ENCODE measurements around the gene FXYD6. TPM values are rescaled to one million over a fixed set of nuclear protein-coding genes. Genes with fewer than 3 reads are reported as not detected.

The FXYD6 gene
- total RNA-seq, 4 donors from 2014 or later: 7.0 to 27.0 (median 20.1) TPM

- 71 to 73% methylated on average over 9 of the region's 9 CpGs for WGBS, 2 donors
- no peak overlapping the region for H3K4me3 ChIP-seq (ENCODE audit: low read depth, poor library complexity, severe bottlenecking)
- intact Hi-C loops (cut with DNase I; ENCODE audit: low total_unique reads): no loop called here
- DNase-seq (ENCODE audit: low spot score in 2 of 2): no peak
- TF ChIP-seq POLR2A (IDR thresholded peaks at IDR 0.05) (no peak), CTCF (IDR thresholded peaks at IDR 0.05) (no peak)
These were observed 82.9 kb downstream of the FXYD6 start for GRCh38 chr11:117793583-117793982.

GRCh38 chr11:117792992-117793391 lies 83.5 kb downstream of the FXYD6 start:
- intact Hi-C loops (cut with DNase I; ENCODE audit: low total_unique reads): no loop called here
- WGBS, 2 donors: 77 to 89% methylated on average over 6 of the region's 6 CpGs
- DNase-seq (ENCODE audit: low spot score in 2 of 2): no peak
- H3K4me3 ChIP-seq (ENCODE audit: low read depth, poor library complexity, severe bottlenecking): no peak overlapping the region
- no peak for TF ChIP-seq CTCF (IDR thresholded peaks at IDR 0.05)
- TF ChIP-seq POLR2A (IDR thresholded peaks at IDR 0.05): no peak

GRCh38 chr11:117792241-117792640 lies 84.2 kb downstream of the FXYD6 start:
- TF ChIP-seq CTCF (IDR thresholded peaks at IDR 0.05): no peak
- no peak for TF ChIP-seq POLR2A (IDR thresholded peaks at IDR 0.05)
- no peak overlapping the region for H3K4me3 ChIP-seq (ENCODE audit: low read depth, poor library complexity, severe bottlenecking)
- WGBS, 2 donors: 82 to 83% methylated on average over 5 of the region's 5 CpGs
- no peak for DNase-seq (ENCODE audit: low spot score in 2 of 2)
- intact Hi-C loops (cut with DNase I; ENCODE audit: low total_unique reads): no loop called here

- intact Hi-C loops (cut with DNase I; ENCODE audit: low total_unique reads): no loop called here
- WGBS, 2 donors: 44 to 54% methylated on average over 3 of the region's 3 CpGs
- no peak overlapping the region for H3K4me3 ChIP-seq (ENCODE audit: low read depth, poor library complexity, severe bottlenecking)
- TF ChIP-seq POLR2A (IDR thresholded peaks at IDR 0.05) (no peak), CTCF (IDR thresholded peaks at IDR 0.05) (no peak)
- DNase-seq (ENCODE audit: low spot score in 2 of 2): no peak
These were observed 86.2 kb downstream of the FXYD6 start for GRCh38 chr11:117790279-117790678.

GRCh38 chr11:117789241-117789640 lies 87.2 kb downstream of the FXYD6 start:
- intact Hi-C loops (cut with DNase I; ENCODE audit: low total_unique reads): no loop called here
- no peak overlapping the region for H3K4me3 ChIP-seq (ENCODE audit: low read depth, poor library complexity, severe bottlenecking)
- 84 to 87% methylated on average over 4 of the region's 4 CpGs for WGBS, 2 donors
- no peak for DNase-seq (ENCODE audit: low spot score in 2 of 2)
- TF ChIP-seq POLR2A (IDR thresholded peaks at IDR 0.05) (no peak), CTCF (IDR thresholded peaks at IDR 0.05) (no peak)

Other genes with a start within 250 kb of the FXYD6 start
- gene DSCAML1, start 79.4 kb downstream of the FXYD6 start, total RNA-seq: under 1 TPM; 0.07 to 0.13 (median 0.08) TPM
- 1 to 10 TPM in 1 of 4 donors, not detected in 3; 1.2 TPM for gene FXYD2, start 51.9 kb downstream of the FXYD6 start, total RNA-seq
- gene TMPRSS13, start 52.7 kb upstream of the FXYD6 start, total RNA-seq: 100 to 1,000 TPM; 100 to 171 (median 127) TPM
- gene IL10RA, start 109.7 kb upstream of the FXYD6 start, total RNA-seq: 10 to 100 TPM in 2 of 4 donors, 1 to 10 TPM in 2; 5.7 to 14.9 (median 8.1) TPM
- gene TMPRSS4, start 200.4 kb upstream of the FXYD6 start, total RNA-seq: 1 to 10 TPM in 2 of 4 donors, under 1 TPM in 2; 0.56 to 4.6 (median 1.3) TPM
- gene SMIM35, start 210.3 kb upstream of the FXYD6 start, total RNA-seq: not detected